HS-27A (cell line): ENCODE data around the gene SOX13.
"Not testable (repeated sequence)": the region's sequence is repeated elsewhere in the genome, so short reads cannot be mapped to it uniquely, and the experiment has no call there.

Experiments
- DNase-seq: peaks from one replicate; pipeline ENCODE4 v3.0.0-alpha.2; 2012; ENCODE audit warnings: low read depth, missing footprints

Gene SOX13

GRCh38 chr1:204072931-204073836 lies at the start of gene SOX13:
Gene SOX13 (plus strand): TSS chr1:204073115. CDS start chr1:204112916, 39,801 bp downstream.
- peak; percentile 79 for DNase-seq

- no peak for DNase-seq
These were observed 46.8 kb upstream of the SOX13 start for GRCh38 chr1:204025917-204026707.

GRCh38 chr1:204027446-204027845 lies 45.5 kb upstream of the SOX13 start:
- no peak for DNase-seq

GRCh38 chr1:204029016-204029415 lies 43.9 kb upstream of the SOX13 start:
- no peak for DNase-seq

GRCh38 chr1:204031098-204031710 lies 41.7 kb upstream of the SOX13 start:
- DNase-seq = no peak

GRCh38 chr1:204032642-204033235 lies 40.2 kb upstream of the SOX13 start:
- DNase-seq = no peak

- no peak for DNase-seq
These were observed 39.6 kb upstream of the SOX13 start for GRCh38 chr1:204033306-204033705.

- no peak for DNase-seq
These were observed 35.8 kb upstream of the SOX13 start for GRCh38 chr1:204036882-204037655.

- no peak for DNase-seq
These were observed 31.6 kb upstream of the SOX13 start for GRCh38 chr1:204041232-204041767.

- DNase-seq = no peak
These were observed 31.0 kb upstream of the SOX13 start for GRCh38 chr1:204041803-204042505.

GRCh38 chr1:204042516-204042915 lies 30.4 kb upstream of the SOX13 start:
- no peak for DNase-seq

- no peak for DNase-seq
These were observed 29.2 kb upstream of the SOX13 start for GRCh38 chr1:204043680-204044079.

- no peak for DNase-seq
These were observed 28.5 kb upstream of the SOX13 start for GRCh38 chr1:204044448-204044847.

- no peak for DNase-seq
These were observed 27.5 kb upstream of the SOX13 start for GRCh38 chr1:204045430-204045829.

- DNase-seq = no peak
These were observed 26.6 kb upstream of the SOX13 start for GRCh38 chr1:204046346-204046745.

GRCh38 chr1:204048796-204049195 lies 24.1 kb upstream of the SOX13 start:
- DNase-seq = not testable (repeated sequence)

GRCh38 chr1:204051258-204051657 lies 21.7 kb upstream of the SOX13 start:
- DNase-seq = no peak

- DNase-seq = no peak
These were observed 21.2 kb upstream of the SOX13 start for GRCh38 chr1:204051718-204052117.

- DNase-seq = no peak
These were observed 19.0 kb upstream of the SOX13 start for GRCh38 chr1:204053893-204054292.

- no peak for DNase-seq
These were observed 12.9 kb upstream of the SOX13 start for GRCh38 chr1:204059970-204060369.
